Eye (tissue), 1 donor: ENCODE data around the gene CAMK2A.
"Not testable (repeated sequence)": the region's sequence is repeated elsewhere in the genome, so short reads cannot be mapped to it uniquely, and the experiment has no call there.

Source experiments
- DNase-seq: peaks from one replicate; pipeline ENCODE4 v3.0.0-alpha.2; 2015

CAMK2A gene

DNA sequence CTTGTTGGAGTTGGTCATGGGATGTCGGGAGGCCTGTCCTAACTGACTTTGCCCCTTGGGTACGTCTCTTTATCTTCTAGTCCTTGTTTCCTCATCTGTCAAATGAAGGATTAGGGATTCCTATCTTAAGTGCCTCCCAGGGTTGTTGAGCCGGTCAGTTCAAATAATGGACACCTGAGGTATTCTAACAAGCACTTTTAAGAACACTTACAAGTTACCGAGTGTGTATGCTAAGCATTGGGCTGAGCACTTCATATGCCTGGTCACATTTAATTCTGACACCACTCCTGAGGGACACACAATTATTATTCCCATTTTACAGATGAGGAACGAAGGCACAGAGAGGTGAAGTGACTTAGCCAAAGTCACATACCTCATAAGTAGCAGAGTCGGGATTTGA is 37.1 kb downstream of the CAMK2A start:
- DNase-seq = no peak

DNA sequence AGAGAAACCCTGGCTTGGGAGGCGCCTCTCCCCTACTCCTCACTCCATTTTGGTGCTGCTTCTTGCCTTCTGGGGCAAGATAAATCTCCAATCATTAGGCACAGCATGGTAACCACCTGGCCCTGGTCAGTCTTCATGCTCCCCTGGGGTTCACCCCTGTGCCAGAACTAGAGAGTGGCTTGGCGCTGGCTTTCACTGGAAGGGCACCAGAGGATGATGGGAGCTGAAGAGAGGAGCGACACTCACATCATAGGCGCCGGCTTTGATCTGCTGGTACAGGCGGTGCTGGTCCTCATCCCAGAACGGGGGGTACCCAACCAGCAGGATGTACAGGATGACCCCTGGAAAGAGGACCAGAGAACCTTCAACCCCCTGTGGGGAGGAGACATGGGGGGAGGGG is 38.1 kb downstream of the CAMK2A start:
- DNase-seq = no peak

DNA sequence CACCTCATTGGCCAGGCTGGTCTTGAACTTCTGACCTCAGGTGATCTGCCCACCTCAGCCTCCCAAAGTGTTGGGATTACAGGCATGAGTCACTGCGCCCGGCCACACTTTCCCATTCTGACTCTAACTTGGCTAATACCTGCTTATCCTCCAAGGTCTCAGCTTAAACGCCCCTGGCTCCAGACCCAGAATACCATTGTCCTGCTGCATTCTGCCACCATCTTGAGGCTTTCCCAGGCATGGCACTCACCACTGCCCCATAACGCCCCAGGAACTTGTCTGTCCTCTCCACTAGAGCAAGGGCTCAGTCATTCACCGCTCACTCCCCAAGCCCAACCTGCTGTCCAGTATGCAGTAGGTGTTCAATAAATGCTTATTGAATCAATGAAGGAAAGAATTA is 39.8 kb downstream of the CAMK2A start:
- DNase-seq = no peak

DNA sequence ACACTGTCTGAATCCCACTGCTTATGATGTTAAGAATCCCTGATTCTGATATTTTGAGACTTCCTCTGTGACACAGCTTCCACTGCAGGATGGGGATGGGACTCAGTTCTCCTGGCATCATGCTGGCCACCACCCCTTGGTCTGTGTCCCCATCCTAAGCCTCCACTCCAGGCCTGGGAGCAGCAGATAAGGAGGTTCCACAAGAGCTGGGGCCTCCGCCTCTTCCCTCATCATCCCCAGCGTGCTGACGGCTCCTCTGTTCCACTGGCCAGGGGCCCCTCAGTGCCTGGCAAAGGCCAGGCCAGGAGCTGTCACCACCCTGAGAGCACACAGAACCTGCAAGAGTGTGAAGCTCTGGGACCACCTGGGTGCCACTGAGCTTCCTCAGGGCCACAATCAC is 40.6 kb downstream of the CAMK2A start:
- no peak for DNase-seq

DNA sequence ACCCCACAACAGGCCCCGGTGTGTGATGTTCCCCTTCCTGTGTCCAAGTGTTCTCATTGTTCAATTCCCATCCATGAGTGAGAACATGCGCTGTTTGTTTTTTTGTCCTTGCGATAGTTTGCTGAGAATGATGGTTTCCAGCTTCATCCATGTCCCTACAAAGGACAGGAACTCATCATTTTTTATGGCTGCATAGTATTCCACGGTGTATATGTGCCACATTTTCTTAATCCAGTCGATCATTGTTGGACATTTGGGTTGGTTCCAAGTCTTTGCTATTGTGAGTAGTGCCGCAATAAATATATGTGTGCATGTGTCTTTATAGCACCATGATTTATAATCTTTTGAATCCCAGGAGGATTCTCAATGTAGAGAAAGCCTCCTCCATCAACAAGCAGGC is 41.1 kb downstream of the CAMK2A start:
- not testable (repeated sequence) for DNase-seq

- no peak for DNase-seq
These were observed 41.8 kb downstream of the CAMK2A start for GRCh38 chr5:150247726-150248125.

GRCh38 chr5:150246835-150247234 is 42.7 kb downstream of the CAMK2A start:
- DNase-seq = no peak

DNA sequence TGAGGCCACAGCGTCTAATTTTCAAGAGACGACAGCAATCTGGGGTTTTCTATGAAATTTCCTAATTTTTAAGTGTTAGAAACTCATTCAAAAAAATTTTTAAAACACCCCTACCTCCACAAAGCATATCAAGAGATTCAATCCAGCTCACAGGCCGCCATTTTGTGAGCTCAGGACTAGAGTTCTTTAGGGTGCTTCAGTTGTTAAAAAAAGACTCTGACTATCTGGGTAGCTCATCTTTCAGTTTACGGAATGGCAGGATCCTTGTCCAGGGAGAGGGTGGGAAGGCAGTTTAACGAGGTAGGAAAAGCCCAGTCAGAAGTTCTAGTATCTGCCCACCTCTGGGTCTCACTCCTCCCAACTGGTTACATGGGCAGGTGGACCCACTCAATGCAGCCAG is 43.1 kb downstream of the CAMK2A start:
- no peak for DNase-seq

GRCh38 chr5:150245808-150246207 is 43.8 kb downstream of the CAMK2A start:
- DNase-seq = no peak

DNA sequence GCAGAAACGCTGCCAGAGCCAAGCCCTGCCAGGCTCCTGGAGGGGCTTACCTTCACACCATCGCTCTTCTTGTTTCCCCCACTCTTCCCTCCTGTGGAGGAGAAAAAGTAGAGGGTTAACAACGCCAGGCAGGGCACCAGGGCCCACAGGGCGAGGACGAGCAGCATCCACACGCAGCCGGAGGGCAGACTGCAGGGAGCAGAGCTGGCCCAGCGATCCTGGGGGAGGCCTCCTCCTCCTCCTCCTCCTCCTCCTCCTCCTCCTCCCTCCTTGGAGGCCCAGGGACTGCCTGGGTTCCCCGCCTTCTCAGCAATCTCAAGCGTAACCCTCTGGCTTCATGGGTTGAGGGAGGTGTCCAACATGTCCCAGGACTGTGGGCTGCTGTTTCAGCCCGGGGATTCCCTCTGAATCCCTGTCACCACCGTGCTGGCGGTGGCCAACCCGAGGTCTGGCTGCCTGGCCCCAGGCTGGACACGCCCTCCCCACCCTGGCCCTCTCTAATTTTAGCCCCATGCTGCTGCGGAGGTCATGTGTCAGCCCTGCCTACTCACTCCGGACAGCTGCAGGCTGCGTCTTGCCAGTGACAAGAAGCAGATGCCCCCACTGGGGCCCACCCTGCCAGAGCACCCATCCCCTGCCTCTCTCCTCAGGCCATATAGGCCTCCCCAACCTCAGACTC is 44.3 kb downstream of the CAMK2A start:
- no peak for DNase-seq

GRCh38 chr5:150244209-150244608 is 45.4 kb downstream of the CAMK2A start:
- DNase-seq = no peak

GRCh38 chr5:150243590-150243989 is 46.0 kb downstream of the CAMK2A start:
- no peak for DNase-seq

- no peak for DNase-seq
These were observed 47.2 kb downstream of the CAMK2A start for GRCh38 chr5:150242251-150242894.

DNA sequence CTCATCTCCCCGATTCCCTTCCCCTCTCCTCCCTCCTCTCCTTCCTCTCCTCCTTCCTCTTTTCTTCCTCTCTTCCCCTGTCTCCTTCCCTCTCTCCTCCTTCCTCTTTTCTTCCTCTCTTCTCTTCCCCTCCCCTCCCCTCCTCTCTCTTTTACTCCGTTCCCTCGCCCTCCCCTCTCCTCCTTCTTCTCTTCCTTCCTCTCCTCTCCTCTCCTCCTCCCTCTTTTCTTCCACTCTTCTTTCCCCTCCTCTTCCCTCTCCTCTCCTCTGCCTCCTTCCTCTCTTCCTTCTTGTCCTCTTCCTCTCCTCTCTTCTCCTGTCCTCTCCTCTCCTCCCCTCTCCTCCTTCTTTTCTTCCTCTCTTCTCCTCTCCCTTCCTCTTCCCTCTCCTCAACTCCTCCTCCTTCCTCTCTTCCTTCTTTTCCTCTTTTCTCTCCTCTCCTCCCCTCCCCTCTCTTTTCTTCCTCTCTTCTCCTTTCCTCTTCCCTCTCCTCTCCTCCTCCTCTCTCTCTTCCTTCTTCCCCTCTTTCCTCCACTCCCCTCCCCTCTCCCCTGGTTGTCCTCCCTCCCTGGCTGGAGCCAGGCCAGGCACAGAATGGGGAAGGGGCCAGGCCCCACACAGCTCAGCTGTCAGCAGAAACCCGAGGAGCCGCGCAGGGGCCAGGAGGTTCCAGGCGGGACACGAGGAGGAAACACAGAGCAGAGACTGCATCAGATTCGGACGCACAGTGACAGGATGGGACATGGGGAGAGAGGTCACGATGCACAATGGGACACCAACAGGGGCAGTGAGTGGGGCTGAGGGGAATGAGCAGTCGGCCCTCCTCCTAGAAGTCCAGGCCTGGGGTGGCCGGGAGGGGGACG is 48.0 kb downstream of the CAMK2A start:
- peak; percentile 50 for DNase-seq

- no peak for DNase-seq
These were observed 49.8 kb downstream of the CAMK2A start for GRCh38 chr5:150239794-150240122.

DNA sequence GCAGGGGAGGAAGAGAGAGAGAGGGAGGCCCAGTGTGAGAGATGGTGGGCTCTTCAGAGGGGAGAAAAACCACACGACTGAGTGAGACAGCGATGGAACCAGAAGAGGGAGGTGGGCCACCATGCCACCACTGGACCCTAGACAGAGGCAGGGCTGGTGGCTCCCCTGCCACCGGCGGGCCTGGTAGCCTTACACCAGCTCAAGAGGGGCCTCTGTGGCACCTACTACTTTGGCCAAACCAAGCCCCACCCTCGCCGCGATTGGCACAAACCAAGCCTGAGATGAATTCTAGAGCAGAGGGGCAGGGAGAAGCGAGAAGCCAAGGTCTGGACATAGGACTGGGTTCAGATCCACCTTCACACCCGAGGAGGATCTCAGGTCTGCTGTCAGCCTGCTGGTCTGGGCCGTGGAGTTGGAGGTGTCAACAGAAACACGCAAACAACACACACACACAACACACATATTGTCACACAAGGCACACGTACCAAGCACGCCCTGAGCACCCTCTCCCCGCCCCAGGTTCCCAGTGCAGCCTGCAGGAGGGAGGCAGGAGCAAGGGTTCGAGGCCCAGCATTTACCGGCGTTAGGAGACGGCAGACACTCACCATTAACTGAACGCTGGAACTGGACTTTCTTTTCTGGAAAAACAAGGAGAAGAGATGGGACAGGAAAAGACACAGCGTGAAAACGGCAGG is 50.3 kb downstream of the CAMK2A start:
- no peak for DNase-seq

DNA sequence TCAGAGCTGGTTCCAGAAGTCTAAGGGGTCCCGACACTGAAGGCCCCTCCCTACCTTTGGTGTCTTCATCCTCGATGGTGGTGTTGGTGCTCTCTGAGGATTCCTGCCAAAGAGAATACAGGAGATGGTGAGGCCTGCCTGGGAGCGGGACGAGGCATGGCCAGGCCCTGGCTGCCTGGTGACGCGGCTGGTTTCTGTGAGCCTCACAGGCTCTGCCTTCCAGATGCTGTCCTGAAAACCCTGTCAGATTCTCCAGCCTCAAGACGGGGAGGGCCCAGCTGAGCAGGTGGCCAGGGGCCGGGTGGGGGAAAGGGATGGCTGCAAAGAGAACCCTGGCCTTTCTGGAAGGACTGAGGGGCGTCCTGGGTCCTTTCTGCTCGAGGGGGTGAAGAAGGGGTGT is 50.9 kb downstream of the CAMK2A start:
- no peak for DNase-seq

GRCh38 chr5:150236981-150237754 is 52.4 kb downstream of the CAMK2A start:
- DNase-seq = no peak

DNA sequence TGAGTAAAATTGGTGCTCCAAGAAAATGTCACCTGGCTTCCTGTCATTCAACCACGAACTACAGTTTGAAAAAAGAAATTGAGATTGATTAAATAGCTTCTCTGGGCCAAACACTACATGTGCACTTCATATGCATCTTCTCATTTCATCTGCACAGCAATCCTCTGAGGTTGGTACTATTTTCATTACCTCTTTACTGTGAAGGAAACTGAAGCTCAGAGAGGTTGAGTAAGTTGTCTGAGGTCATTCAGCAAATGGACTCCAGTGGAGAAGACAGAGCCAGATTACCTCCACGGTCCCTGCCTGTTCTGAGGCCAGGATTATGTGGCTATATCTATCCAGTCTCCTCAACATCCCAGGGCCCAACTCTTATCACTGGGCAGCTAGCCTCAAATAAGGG is 53.3 kb downstream of the CAMK2A start:
- no peak for DNase-seq

- peak; percentile 68 for DNase-seq
These were observed 54.1 kb downstream of the CAMK2A start for GRCh38 chr5:150235500-150235854.

GRCh38 chr5:150234576-150235499 is 54.7 kb downstream of the CAMK2A start:
- no peak for DNase-seq

GRCh38 chr5:150233706-150234105 is 55.9 kb downstream of the CAMK2A start:
- not testable (repeated sequence) for DNase-seq
